HG02623 (cell line): Measurements from ENCODE around the gene SNAP25.

Source experiments
- ATAC-seq: cut with Tn5 transposase; IDR thresholded peaks from one replicate; pipeline ENCODE4 v1.9.1; 2021; ENCODE audit warnings: moderate library complexity; ENCODE audit not compliant: unreplicated experiment

The SNAP25 gene

GRCh38 chr20:10216146-10216791, 2.4 kb upstream of the SNAP25 start:
- no peak for ATAC-seq

- no peak for ATAC-seq
These were observed 764 bp upstream of the SNAP25 start for GRCh38 chr20:10217721-10218410.

GRCh38 chr20:10219452-10219791, 792 bp downstream of the SNAP25 start:
- no peak for ATAC-seq

GRCh38 chr20:10219993-10220750, 1.5 kb downstream of the SNAP25 start:
- no peak for ATAC-seq

- ATAC-seq = no peak
These were observed 2.4 kb downstream of the SNAP25 start for GRCh38 chr20:10221021-10221420.

- ATAC-seq = no peak
These were observed 6.9 kb downstream of the SNAP25 start for GRCh38 chr20:10225439-10226060.

GRCh38 chr20:10228330-10228729, 9.7 kb downstream of the SNAP25 start:
- ATAC-seq = no peak

- ATAC-seq = no peak
These were observed 12.7 kb downstream of the SNAP25 start for GRCh38 chr20:10231290-10231689.

- ATAC-seq = no peak
These were observed 18.2 kb downstream of the SNAP25 start for GRCh38 chr20:10236540-10237533.

- ATAC-seq = no peak
These were observed 21.3 kb downstream of the SNAP25 start for GRCh38 chr20:10239954-10240353.

- ATAC-seq = no peak
These were observed 22.0 kb downstream of the SNAP25 start for GRCh38 chr20:10240655-10241054.

- no peak for ATAC-seq
These were observed 23.5 kb downstream of the SNAP25 start for GRCh38 chr20:10242166-10242565.

- no peak for ATAC-seq
These were observed 28.8 kb downstream of the SNAP25 start for GRCh38 chr20:10247440-10247839.

- ATAC-seq = no peak
These were observed 30.6 kb downstream of the SNAP25 start for GRCh38 chr20:10249048-10249770.

- ATAC-seq = no peak
These were observed 31.2 kb downstream of the SNAP25 start for GRCh38 chr20:10249822-10250221.

- ATAC-seq = no peak
These were observed 32.3 kb downstream of the SNAP25 start for GRCh38 chr20:10250902-10251301.

GRCh38 chr20:10253780-10254179, 35.1 kb downstream of the SNAP25 start:
- no peak for ATAC-seq

- no peak for ATAC-seq
These were observed 37.2 kb downstream of the SNAP25 start for GRCh38 chr20:10255846-10256245.

- no peak for ATAC-seq
These were observed 40.5 kb downstream of the SNAP25 start for GRCh38 chr20:10259166-10259565.

- ATAC-seq = no peak
These were observed 41.7 kb downstream of the SNAP25 start for GRCh38 chr20:10260316-10260715.
